Measurements from ENCODE around the gene TACC2. TPM values are rescaled to one million over a fixed set of nuclear protein-coding genes. Genes with fewer than 3 reads are reported as not detected.

Gene TACC2
- total RNA-seq, 1 experiment from 2014 or later = 15.8 TPM

GRCh38 chr10:122190176-122190943, 201.4 kb downstream of the TACC2 start:
- ChIA-PET POLR2A (ENCODE audit: unreplicated experiment) (no interaction called here), CTCF (no interaction called here)
- Histone ChIP-seq H4K20me1 (ENCODE audit: insufficient read depth) (no peaks in the 10 kb centered on the region), H3K4me2 (no peak overlapping the region), H3K4me1 (replicated peaks; ENCODE audit: insufficient read depth) (no peaks in the 10 kb centered on the region), H3F3A (ENCODE audit: insufficient read depth, low read depth) (no peaks in the 10 kb centered on the region), H2AFZ (no peak overlapping the region), H3K9me2 (ENCODE audit: insufficient read depth) (no peaks in the 10 kb centered on the region), H3K27ac (no peak overlapping the region), H3K27me3 (ENCODE audit: insufficient read depth, low read depth) (no peaks in the 10 kb centered on the region), H3K9me3 (ENCODE audit: insufficient read depth, low read depth) (no peaks in the 10 kb centered on the region), H3K79me2 (ENCODE audit: low read depth) (no peaks in the 10 kb centered on the region), H3K4me3 (no peak overlapping the region), H3K36me3 (ENCODE audit: low read depth) (no peaks in the 10 kb centered on the region)
- intact Hi-C loops (cut with micrococcal nuclease; ENCODE audit: unreplicated experiment) = no loop called here
- DNase-seq = no peak
- no peak for TF ChIP-seq EZH2 (IDR thresholded peaks at IDR 0.05; ENCODE audit: low read depth)
- TF ChIP-seq CTCF (conservative IDR thresholded peaks at IDR 0.05) = no peak
- BruUV-seq (replicated peaks) = no TSS peak

- no peak for DNase-seq
- Histone ChIP-seq H3K9me2 (ENCODE audit: insufficient read depth) (no peaks in the 10 kb centered on the region), H3K27me3 (ENCODE audit: insufficient read depth, low read depth) (no peaks in the 10 kb centered on the region), H4K20me1 (ENCODE audit: insufficient read depth) (no peaks in the 10 kb centered on the region), H3K9me3 (ENCODE audit: insufficient read depth, low read depth) (no peaks in the 10 kb centered on the region), H3F3A (ENCODE audit: insufficient read depth, low read depth) (no peaks in the 10 kb centered on the region), H3K4me1 (replicated peaks; ENCODE audit: insufficient read depth) (no peaks in the 10 kb centered on the region), H3K36me3 (ENCODE audit: low read depth) (no peaks in the 10 kb centered on the region), H3K4me3 (no peak overlapping the region), H3K79me2 (ENCODE audit: low read depth) (no peaks in the 10 kb centered on the region), H2AFZ (no peak overlapping the region), H3K4me2 (no peak overlapping the region), H3K27ac (no peak overlapping the region)
- intact Hi-C loops (cut with micrococcal nuclease; ENCODE audit: unreplicated experiment) = no loop called here
- ChIA-PET CTCF (no interaction called here), POLR2A (ENCODE audit: unreplicated experiment) (no interaction called here)
- no TSS peak for BruUV-seq (replicated peaks)
- no peak for TF ChIP-seq EZH2 (IDR thresholded peaks at IDR 0.05; ENCODE audit: low read depth)
- TF ChIP-seq CTCF (conservative IDR thresholded peaks at IDR 0.05) = no peak
These were observed 203.1 kb downstream of the TACC2 start for GRCh38 chr10:122191936-122192541.

GRCh38 chr10:122194251-122194650, 205.3 kb downstream of the TACC2 start:
- Histone ChIP-seq H3K4me1 (replicated peaks; ENCODE audit: insufficient read depth) (no peaks in the 10 kb centered on the region), H3K9me3 (ENCODE audit: insufficient read depth, low read depth) (no peaks in the 10 kb centered on the region), H3K36me3 (ENCODE audit: low read depth) (no peaks in the 10 kb centered on the region), H3K4me2 (no peak overlapping the region), H3K27me3 (ENCODE audit: insufficient read depth, low read depth) (no peaks in the 10 kb centered on the region), H2AFZ (no peak overlapping the region), H3K4me3 (no peak overlapping the region), H3K9me2 (ENCODE audit: insufficient read depth) (no peaks in the 10 kb centered on the region), H3K79me2 (ENCODE audit: low read depth) (no peaks in the 10 kb centered on the region), H3K27ac (no peak overlapping the region), H3F3A (ENCODE audit: insufficient read depth, low read depth) (no peaks in the 10 kb centered on the region), H4K20me1 (ENCODE audit: insufficient read depth) (no peaks in the 10 kb centered on the region)
- POLR2A ChIA-PET (ENCODE audit: unreplicated experiment) = no interaction called here
- intact Hi-C loops (cut with micrococcal nuclease; ENCODE audit: unreplicated experiment) = no loop called here
- CTCF ChIA-PET = no interaction called here
- TF ChIP-seq CTCF (conservative IDR thresholded peaks at IDR 0.05) (no peak), EZH2 (IDR thresholded peaks at IDR 0.05; ENCODE audit: low read depth) (no peak)
- no TSS peak for BruUV-seq (replicated peaks)
- DNase-seq = no peak
